Tibial nerve (tissue), 4 donors: ENCODE results near the gene KCNC3.

Experiments used
- CTCF ChIP-seq, 5 experiments: fragments of 200-600 bp in 3 of 5; fragments of 450-650 bp in 2 of 5; sonication (generic) in 3 of 5; IDR thresholded peaks; one replicate each; pipeline ENCODE4 v1.5.1; 2016 to 2019; ENCODE audit warnings: antibody characterized with exemption in 5 of 5, mild to moderate bottlenecking in 3 of 5, moderate library complexity in 2 of 5
- EP300 ChIP-seq, 2 donors: sonication (generic); formaldehyde crosslinking; IDR thresholded peaks; one replicate each; pipeline ENCODE4 v1.6.1; 2017; ENCODE audit warnings: antibody characterized with exemption in 2 of 2, mild to moderate bottlenecking in 1 of 2
- POLR2A ChIP-seq, 2 donors: fragments of 450-650 bp; IDR thresholded peaks; one replicate each; pipeline ENCODE4 v1.6.1; 2017; ENCODE audit warnings: antibody characterized with exemption in 2 of 2, mild to moderate bottlenecking in 2 of 2, moderate library complexity in 2 of 2

GRCh38 chr19:50290775-50291174 lies 38.4 kb downstream of the KCNC3 start:
- TF ChIP-seq POLR2A (IDR thresholded peaks at IDR 0.05) (no peak), CTCF (IDR thresholded peaks at IDR 0.05) (no peak), EP300 (IDR thresholded peaks at IDR 0.05) (no peak)
